DND-41 (cell line): ENCODE results near the gene DAB1.

ENCODE experiments used
- ATAC-seq: fragments of 200-7000 bp; cut with Tn5 transposase; 3 replicates; pipeline ENCODE4 v1.9.1; 2021; ENCODE audit warnings: low read depth; ENCODE audit not compliant: insufficient read depth
- DNase-seq: peaks from one replicate; pipeline ENCODE4 v3.0.0-alpha.2; 2020
- H2AFZ ChIP-seq: 2 replicates; pipeline ENCODE4 v1.6.0; 2012; ENCODE audit warnings: low read depth, low read length
- H3K27ac ChIP-seq: 2 replicates; pipeline ENCODE4 v1.5.1; 2012; ENCODE audit warnings: low read length, inconsistent platforms
- H3K27me3 ChIP-seq: fragments of 200-600 bp; sonication (generic); 2 replicates; pipeline ENCODE4 v1.6.0; 2012; ENCODE audit warnings: low read length, mild to moderate bottlenecking, inconsistent platforms; ENCODE audit not compliant: insufficient read depth, poor library complexity
- H3K36me3 ChIP-seq: 2 replicates; pipeline ENCODE4 v1.5.1; 2012; ENCODE audit warnings: low read length, inconsistent platforms; ENCODE audit not compliant: insufficient read depth
- H3K4me1 ChIP-seq: 2 replicates; pipeline ENCODE4 v1.5.1; 2012; ENCODE audit warnings: mild to moderate bottlenecking, low read length; ENCODE audit not compliant: insufficient read depth
- H3K4me2 ChIP-seq: 2 replicates; pipeline ENCODE4 v1.6.0; 2012; ENCODE audit warnings: mild to moderate bottlenecking, moderate library complexity, low read length, inconsistent platforms; ENCODE audit not compliant: insufficient read depth
- H3K4me3 ChIP-seq, 2 experiments: fragments of 200-600 bp in 1 of 2; shearing (Covaris generic) in 1 of 2; 2 replicates each; pipeline ENCODE4 v1.5.1; 2012 to 2016; ENCODE audit warnings: inconsistent platforms in 2 of 2, low read length in 2 of 2, mild to moderate bottlenecking in 2 of 2, low read depth in 1 of 2, moderate library complexity in 1 of 2
- H3K79me2 ChIP-seq: 2 replicates; pipeline ENCODE4 v1.6.0; 2012; ENCODE audit warnings: low read length, inconsistent platforms; ENCODE audit not compliant: insufficient read depth
- H3K9ac ChIP-seq: 2 replicates; pipeline ENCODE4 v1.6.0; 2012; ENCODE audit warnings: low read depth, mild to moderate bottlenecking, inconsistent platforms, low read length, moderate library complexity
- H3K9me3 ChIP-seq: 2 replicates; pipeline ENCODE4 v1.5.1; 2012; ENCODE audit warnings: low read length, moderate library complexity, mild to moderate bottlenecking, inconsistent platforms; ENCODE audit not compliant: insufficient read depth, severe bottlenecking
- H4K20me1 ChIP-seq: 2 replicates; pipeline ENCODE4 v1.6.0; 2012; ENCODE audit warnings: low read length; ENCODE audit not compliant: insufficient read depth
- CTCF ChIP-seq: IDR thresholded peaks from 2 replicates; pipeline ENCODE4 v1.5.1; 2012; ENCODE audit warnings: borderline replicate concordance, low read length, moderate library complexity, mild to moderate bottlenecking; ENCODE audit not compliant: poor library complexity, severe bottlenecking; ENCODE audit errors: extremely low read depth
- EZH2 ChIP-seq: IDR thresholded peaks from 3 replicates; pipeline ENCODE4 v1.6.1; 2012; ENCODE audit warnings: borderline replicate concordance, low read depth, mild to moderate bottlenecking, moderate library complexity, low read length, inconsistent platforms; ENCODE audit not compliant: severe bottlenecking

DAB1 gene

GRCh38 chr1:57337623-57338022 lies 86.2 kb downstream of the DAB1 start:
- H3K27ac ChIP-seq: no peak overlapping the region
- H3K4me3 ChIP-seq: no peak overlapping the region
- no peaks in the 10 kb centered on the region for H4K20me1 ChIP-seq
- H3K36me3 ChIP-seq: no peaks in the 10 kb centered on the region
- no peak for ATAC-seq
- H3K27me3 ChIP-seq: no peaks in the 10 kb centered on the region
- no peaks in the 10 kb centered on the region for H3K79me2 ChIP-seq
- H3K4me2 ChIP-seq: no peak overlapping the region
- no peak for TF ChIP-seq CTCF
- TF ChIP-seq EZH2: no peak
- H2AFZ ChIP-seq: no peak overlapping the region
- H3K9ac ChIP-seq: no peak overlapping the region
- DNase-seq: no peak
- H3K4me1 ChIP-seq: no peaks in the 10 kb centered on the region
- no peaks in the 10 kb centered on the region for H3K9me3 ChIP-seq

GRCh38 chr1:57336793-57337192 lies 87.1 kb downstream of the DAB1 start:
- no peaks in the 10 kb centered on the region for H3K27me3 ChIP-seq
- TF ChIP-seq CTCF (no peak), EZH2 (no peak)
- H3K9me3 ChIP-seq: no peaks in the 10 kb centered on the region
- no peak overlapping the region for H2AFZ ChIP-seq
- no peak overlapping the region for H3K4me3 ChIP-seq
- no peaks in the 10 kb centered on the region for H4K20me1 ChIP-seq
- no peak overlapping the region for H3K4me2 ChIP-seq
- no peak overlapping the region for H3K27ac ChIP-seq
- DNase-seq: no peak
- H3K79me2 ChIP-seq: no peaks in the 10 kb centered on the region
- ATAC-seq: no peak
- H3K9ac ChIP-seq: no peak overlapping the region
- no peaks in the 10 kb centered on the region for H3K36me3 ChIP-seq
- H3K4me1 ChIP-seq: no peaks in the 10 kb centered on the region

GRCh38 chr1:57331620-57332019 lies 92.2 kb downstream of the DAB1 start:
- Histone ChIP-seq H3K36me3 (no peaks in the 10 kb centered on the region), H3K9me3 (no peaks in the 10 kb centered on the region), H3K4me1 (no peaks in the 10 kb centered on the region), H3K27ac (no peak overlapping the region), H2AFZ (no peak overlapping the region), H3K9ac (no peak overlapping the region), H3K79me2 (no peaks in the 10 kb centered on the region), H3K4me2 (no peak overlapping the region), H4K20me1 (no peaks in the 10 kb centered on the region), H3K27me3 (no peaks in the 10 kb centered on the region), H3K4me3 (no peak overlapping the region)
- DNase-seq (no peak), ATAC-seq (no peak)
- no peak for TF ChIP-seq EZH2
- TF ChIP-seq CTCF: no peak

- no peaks in the 10 kb centered on the region for H4K20me1 ChIP-seq
- no peaks in the 10 kb centered on the region for H3K36me3 ChIP-seq
- no peaks in the 10 kb centered on the region for H3K79me2 ChIP-seq
- H3K9ac ChIP-seq: no peak overlapping the region
- ATAC-seq: no peak
- no peaks in the 10 kb centered on the region for H3K9me3 ChIP-seq
- H3K4me3 ChIP-seq: no peak overlapping the region
- H3K27ac ChIP-seq: no peak overlapping the region
- no peaks in the 10 kb centered on the region for H3K4me1 ChIP-seq
- no peak for TF ChIP-seq EZH2
- no peak for DNase-seq
- H2AFZ ChIP-seq: no peak overlapping the region
- no peak overlapping the region for H3K4me2 ChIP-seq
- H3K27me3 ChIP-seq: no peaks in the 10 kb centered on the region
Observed at GRCh38 chr1:57329937-57330336, 93.9 kb downstream of the DAB1 start.
